LNCaP clone FGC (cell line): ENCODE results near the gene ARSG.
"Not testable (repeated sequence)": the region's sequence is repeated elsewhere in the genome, so short reads cannot be mapped to it uniquely, and the experiment has no call there.

Experiments used
- DNase-seq: peaks from one replicate; pipeline ENCODE4 v3.0.0-alpha.2; 2011; ENCODE audit warnings: low read depth
- H3K4me3 ChIP-seq: 2 replicates; pipeline ENCODE4 v1.5.1; 2011; ENCODE audit warnings: mild to moderate bottlenecking, low read depth, low read length, control low read depth
- TF ChIP-seq, protein P1 (sequence below): IDR thresholded peaks from 2 replicates; pipeline ENCODE4 v1.5.1; 2012; ENCODE audit warnings: mild to moderate bottlenecking; ENCODE audit not compliant: control insufficient read depth, insufficient read depth; ENCODE audit errors: extremely low read depth

ARSG gene

GRCh38 chr17:68343976-68344375 is 52.7 kb downstream of the ARSG start:
- DNase-seq: no peak
- TF ChIP-seq, protein P1, sequence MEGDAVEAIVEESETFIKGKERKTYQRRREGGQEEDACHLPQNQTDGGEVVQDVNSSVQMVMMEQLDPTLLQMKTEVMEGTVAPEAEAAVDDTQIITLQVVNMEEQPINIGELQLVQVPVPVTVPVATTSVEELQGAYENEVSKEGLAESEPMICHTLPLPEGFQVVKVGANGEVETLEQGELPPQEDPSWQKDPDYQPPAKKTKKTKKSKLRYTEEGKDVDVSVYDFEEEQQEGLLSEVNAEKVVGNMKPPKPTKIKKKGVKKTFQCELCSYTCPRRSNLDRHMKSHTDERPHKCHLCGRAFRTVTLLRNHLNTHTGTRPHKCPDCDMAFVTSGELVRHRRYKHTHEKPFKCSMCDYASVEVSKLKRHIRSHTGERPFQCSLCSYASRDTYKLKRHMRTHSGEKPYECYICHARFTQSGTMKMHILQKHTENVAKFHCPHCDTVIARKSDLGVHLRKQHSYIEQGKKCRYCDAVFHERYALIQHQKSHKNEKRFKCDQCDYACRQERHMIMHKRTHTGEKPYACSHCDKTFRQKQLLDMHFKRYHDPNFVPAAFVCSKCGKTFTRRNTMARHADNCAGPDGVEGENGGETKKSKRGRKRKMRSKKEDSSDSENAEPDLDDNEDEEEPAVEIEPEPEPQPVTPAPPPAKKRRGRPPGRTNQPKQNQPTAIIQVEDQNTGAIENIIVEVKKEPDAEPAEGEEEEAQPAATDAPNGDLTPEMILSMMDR: no peak
- H3K4me3 ChIP-seq: no peak overlapping the region

DNA sequence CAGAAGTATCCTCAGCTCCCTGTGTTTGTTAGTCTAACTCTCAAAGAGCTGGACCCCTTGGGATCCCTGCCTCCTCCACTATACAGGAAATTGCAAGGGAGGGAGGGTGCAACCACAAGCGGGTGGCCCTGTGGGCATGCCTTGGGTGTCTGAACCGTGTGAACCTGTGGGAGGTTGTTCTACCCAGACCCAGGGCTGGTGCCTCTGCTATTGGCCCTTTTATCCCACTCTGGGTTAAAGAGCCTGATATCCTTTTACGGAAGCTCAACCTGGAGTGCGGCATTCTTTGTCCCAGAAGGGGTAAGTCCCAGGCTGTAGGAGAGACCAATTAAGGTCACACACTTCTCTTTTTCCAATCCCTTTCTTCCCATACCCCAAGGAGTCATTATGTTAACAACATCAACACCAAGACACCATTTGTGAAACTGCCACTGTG is 53.4 kb downstream of the ARSG start:
- no peak for DNase-seq
- TF ChIP-seq, protein P1: no peak
- H3K4me3 ChIP-seq: no peak overlapping the region

DNA sequence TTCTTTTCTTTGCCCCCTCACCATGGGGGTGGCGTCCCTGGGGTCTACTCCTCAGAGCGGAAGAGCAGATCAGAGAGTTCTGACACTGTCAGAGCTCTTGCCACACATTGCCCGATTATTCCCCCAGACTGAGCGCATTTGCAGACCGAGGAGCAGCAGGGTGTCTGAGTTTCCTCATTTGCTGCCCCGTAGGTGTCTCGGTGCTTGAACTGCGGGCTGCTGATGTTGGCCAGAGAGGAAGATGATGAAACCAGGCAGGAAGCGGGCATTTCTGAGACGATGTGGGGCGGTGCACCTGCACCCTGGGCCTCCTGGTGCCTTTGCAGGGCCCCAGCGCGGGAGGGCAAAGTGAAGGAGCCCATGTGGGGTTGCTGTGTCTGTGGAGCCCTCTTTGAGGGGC is 55.2 kb downstream of the ARSG start:
- no peak for DNase-seq
- TF ChIP-seq, protein P1: no peak
- H3K4me3 ChIP-seq: no peak overlapping the region

DNA sequence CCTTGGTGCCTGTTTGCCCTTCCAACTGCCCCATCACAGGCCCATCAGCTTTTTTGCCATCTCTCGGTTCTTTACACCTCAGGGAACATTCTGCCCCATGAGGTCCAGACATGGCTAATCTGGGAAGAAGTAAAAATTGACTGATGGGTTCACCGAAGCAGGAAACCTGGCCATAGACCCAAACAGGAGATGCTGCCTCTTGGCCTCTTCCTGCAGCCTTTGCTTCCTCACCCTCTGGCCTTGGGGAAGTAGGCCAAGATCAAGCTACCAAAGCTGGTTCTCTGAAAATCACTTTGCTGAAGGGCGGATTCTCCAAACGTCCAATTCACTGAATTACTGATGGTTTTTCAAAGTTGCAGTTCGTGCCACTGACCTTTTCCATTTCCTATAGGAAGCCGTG is 56.1 kb downstream of the ARSG start:
- TF ChIP-seq, protein P1: no peak
- no peak for DNase-seq
- H3K4me3 ChIP-seq: no peak overlapping the region

DNA sequence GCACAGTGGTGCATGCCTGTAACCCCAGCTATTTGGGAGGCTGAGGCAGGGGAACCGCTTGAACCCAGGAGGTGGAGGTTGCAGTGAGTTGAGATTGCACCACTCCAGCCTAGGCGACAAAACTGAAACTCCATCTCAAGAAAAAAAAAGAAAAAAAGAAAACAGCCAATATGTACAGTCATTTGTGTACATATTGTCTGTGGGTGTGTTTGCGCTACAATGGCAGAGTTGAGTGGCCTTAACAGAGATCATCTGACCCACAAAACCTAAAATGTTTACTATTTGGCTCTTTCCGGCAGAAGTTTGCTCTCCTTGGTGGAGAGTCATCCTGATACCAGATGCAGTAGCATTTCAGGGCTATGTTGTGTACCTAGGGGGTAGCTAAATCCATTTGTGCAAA is 57.9 kb downstream of the ARSG start:
- DNase-seq: no peak
- no peak overlapping the region for H3K4me3 ChIP-seq
- TF ChIP-seq, protein P1: no peak

DNA sequence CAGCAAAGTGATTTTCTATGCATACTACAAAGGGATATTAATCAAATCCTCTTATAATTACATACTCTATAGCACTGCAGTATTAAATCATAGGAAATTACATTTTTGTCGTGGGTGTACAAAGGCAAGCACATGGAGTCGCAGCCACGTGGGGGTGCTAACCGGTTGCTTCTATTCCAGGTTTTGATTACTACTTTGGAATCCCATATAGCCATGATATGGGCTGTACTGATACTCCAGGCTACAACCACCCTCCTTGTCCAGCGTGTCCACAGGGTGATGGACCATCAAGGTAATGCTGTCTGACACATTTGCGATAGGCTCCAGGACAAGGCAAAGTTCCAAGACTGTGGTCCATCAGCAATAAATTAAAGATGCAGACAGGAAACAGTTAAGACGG is 60.1 kb downstream of the ARSG start:
- no peak overlapping the region for H3K4me3 ChIP-seq
- no peak for DNase-seq
- TF ChIP-seq, protein P1: no peak

GRCh38 chr17:68352041-68352440 is 60.7 kb downstream of the ARSG start:
- TF ChIP-seq, protein P1: no peak
- DNase-seq: no peak
- H3K4me3 ChIP-seq: no peak overlapping the region

DNA sequence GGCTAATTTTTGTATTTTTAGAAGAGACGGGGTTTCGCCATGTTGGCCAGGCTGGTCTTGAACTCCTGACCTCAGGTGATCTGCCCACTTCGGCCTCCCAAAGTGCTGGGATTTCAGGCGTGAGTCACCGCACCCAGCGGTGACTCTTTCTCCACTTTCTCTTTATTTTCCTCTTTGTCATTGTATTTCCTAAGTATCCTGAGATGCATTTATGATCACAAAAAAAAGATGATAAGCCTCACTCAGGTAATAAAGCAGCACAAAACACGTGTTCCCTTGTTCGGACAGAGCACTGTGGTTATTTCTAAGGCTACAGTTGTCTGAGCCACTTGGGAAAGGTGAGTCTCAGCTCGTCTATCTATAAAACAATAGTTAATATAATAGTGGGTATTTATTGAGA is 61.4 kb downstream of the ARSG start:
- H3K4me3 ChIP-seq, DNase-seq: not testable (repeated sequence)
